H1 (cell line): ENCODE data around the gene SHTN1. TPM values are rescaled to one million over a fixed set of nuclear protein-coding genes. Genes with fewer than 3 reads are reported as not detected.

Experiments
- KDM1A ChIP-seq: fragments of 200-600, 300-600 bp; sonication (generic); IDR thresholded peaks from 2 replicates; pipeline ENCODE4 v1.7.1; 2016; ENCODE audit warnings: mild to moderate bottlenecking, low read length, borderline replicate concordance
- KDM4A ChIP-seq: IDR thresholded peaks from one replicate; pipeline ENCODE4 v1.7.1; 2012; ENCODE audit warnings: low read depth, mild to moderate bottlenecking, moderate library complexity, low read length, inconsistent platforms; ENCODE audit not compliant: severe bottlenecking
- KDM5A ChIP-seq: fragments of 200-600 bp; IDR thresholded peaks from 2 replicates; pipeline ENCODE4 v1.7.1; 2012; ENCODE audit warnings: mild to moderate bottlenecking, low read length, inconsistent platforms, mixed read lengths
- PHF8 ChIP-seq: fragments of 200-600 bp; sonication (generic); conservative IDR thresholded peaks from 2 replicates; pipeline ENCODE4 v1.7.1; 2012; ENCODE audit warnings: low read depth, mild to moderate bottlenecking, inconsistent platforms, low read length, moderate library complexity
- POLR2AphosphoS5 ChIP-seq: IDR thresholded peaks from 2 replicates; pipeline ENCODE4 v1.6.1; 2011; ENCODE audit warnings: low read depth, low read length
- POU5F1 ChIP-seq: IDR thresholded peaks from 2 replicates; pipeline ENCODE4 v1.6.1; 2011; ENCODE audit warnings: low read depth, mild to moderate bottlenecking, low read length, moderate library complexity
- SIRT6 ChIP-seq: IDR thresholded peaks from one replicate; pipeline ENCODE4 v1.7.1; 2012; ENCODE audit warnings: low read length, inconsistent platforms
- polyA plus RNA-seq, 7 experiments: library from polyadenylated mRNA; depleted of rRNA in 3 of 7; stranded (reverse) in 5 of 7; unstranded in 2 of 7; fragments of >200 nt in 5 of 7; fragments of 200-250 nt in 2 of 7; gene quantifications; 1 replicate in 5 of 7; 2 replicates in 1 of 7; 4 replicates in 1 of 7; pipeline versions ENCODE4 v1.2.1 to v1.2.3, GENCODE V29; 2011 to 2013; ENCODE audit warnings: missing spikeins in 2 of 7, mixed read lengths in 2 of 7
- total RNA-seq: library from RNA; stranded (reverse); fragmentation: NEBNext Ultra II Directional; extraction: Animal tissue kit (Norgen Biotek cat#: 25700); gene quantifications from 2 replicates; pipeline ENCODE4 v1.2.1, GENCODE V29; 2021
- TF ChIP-seq, protein P1 (sequence below): fragments of 300-600 bp; sonication (generic); IDR thresholded peaks from 2 replicates; pipeline ENCODE4 v1.7.1; 2012; ENCODE audit warnings: low read length, moderate library complexity, mild to moderate bottlenecking, inconsistent platforms; ENCODE audit not compliant: insufficient replicate concordance
- TF ChIP-seq, protein P2 (sequence below): IDR thresholded peaks from 2 replicates; pipeline ENCODE4 v1.6.1; 2011; ENCODE audit warnings: low read depth, mild to moderate bottlenecking, low read length; ENCODE audit not compliant: insufficient read depth
- TF ChIP-seq, protein P3 (sequence below): IDR thresholded peaks from 2 replicates; pipeline ENCODE4 v1.6.1; 2012; ENCODE audit warnings: inconsistent platforms

SHTN1 gene
- total and polyA plus RNA-seq, 2 of the 8 experiments (the other 6 are each of a cell fraction or from before 2014, with no cell fraction given): 3.3 to 12.7 TPM

DNA sequence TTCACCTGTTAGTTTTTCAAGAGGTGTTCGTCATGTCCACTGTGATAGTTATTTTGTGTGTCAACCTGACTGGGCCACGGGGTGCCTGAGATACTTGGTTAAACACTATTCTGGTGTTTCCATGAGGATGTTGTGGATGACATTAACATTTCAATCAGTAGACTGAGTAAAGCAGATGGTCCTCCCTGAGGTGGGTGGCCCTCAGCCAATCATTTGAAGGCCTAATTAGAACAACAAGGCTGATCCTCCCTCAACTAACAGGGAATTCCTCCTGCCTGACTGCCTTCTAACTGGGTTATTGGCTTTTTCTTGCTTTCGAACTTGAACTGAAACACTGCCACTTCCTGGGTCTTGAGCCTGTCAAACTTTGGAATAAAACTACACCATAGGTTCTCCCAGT is 79.9 kb downstream of the SHTN1 start (continued):
- TF ChIP-seq, protein P1, sequence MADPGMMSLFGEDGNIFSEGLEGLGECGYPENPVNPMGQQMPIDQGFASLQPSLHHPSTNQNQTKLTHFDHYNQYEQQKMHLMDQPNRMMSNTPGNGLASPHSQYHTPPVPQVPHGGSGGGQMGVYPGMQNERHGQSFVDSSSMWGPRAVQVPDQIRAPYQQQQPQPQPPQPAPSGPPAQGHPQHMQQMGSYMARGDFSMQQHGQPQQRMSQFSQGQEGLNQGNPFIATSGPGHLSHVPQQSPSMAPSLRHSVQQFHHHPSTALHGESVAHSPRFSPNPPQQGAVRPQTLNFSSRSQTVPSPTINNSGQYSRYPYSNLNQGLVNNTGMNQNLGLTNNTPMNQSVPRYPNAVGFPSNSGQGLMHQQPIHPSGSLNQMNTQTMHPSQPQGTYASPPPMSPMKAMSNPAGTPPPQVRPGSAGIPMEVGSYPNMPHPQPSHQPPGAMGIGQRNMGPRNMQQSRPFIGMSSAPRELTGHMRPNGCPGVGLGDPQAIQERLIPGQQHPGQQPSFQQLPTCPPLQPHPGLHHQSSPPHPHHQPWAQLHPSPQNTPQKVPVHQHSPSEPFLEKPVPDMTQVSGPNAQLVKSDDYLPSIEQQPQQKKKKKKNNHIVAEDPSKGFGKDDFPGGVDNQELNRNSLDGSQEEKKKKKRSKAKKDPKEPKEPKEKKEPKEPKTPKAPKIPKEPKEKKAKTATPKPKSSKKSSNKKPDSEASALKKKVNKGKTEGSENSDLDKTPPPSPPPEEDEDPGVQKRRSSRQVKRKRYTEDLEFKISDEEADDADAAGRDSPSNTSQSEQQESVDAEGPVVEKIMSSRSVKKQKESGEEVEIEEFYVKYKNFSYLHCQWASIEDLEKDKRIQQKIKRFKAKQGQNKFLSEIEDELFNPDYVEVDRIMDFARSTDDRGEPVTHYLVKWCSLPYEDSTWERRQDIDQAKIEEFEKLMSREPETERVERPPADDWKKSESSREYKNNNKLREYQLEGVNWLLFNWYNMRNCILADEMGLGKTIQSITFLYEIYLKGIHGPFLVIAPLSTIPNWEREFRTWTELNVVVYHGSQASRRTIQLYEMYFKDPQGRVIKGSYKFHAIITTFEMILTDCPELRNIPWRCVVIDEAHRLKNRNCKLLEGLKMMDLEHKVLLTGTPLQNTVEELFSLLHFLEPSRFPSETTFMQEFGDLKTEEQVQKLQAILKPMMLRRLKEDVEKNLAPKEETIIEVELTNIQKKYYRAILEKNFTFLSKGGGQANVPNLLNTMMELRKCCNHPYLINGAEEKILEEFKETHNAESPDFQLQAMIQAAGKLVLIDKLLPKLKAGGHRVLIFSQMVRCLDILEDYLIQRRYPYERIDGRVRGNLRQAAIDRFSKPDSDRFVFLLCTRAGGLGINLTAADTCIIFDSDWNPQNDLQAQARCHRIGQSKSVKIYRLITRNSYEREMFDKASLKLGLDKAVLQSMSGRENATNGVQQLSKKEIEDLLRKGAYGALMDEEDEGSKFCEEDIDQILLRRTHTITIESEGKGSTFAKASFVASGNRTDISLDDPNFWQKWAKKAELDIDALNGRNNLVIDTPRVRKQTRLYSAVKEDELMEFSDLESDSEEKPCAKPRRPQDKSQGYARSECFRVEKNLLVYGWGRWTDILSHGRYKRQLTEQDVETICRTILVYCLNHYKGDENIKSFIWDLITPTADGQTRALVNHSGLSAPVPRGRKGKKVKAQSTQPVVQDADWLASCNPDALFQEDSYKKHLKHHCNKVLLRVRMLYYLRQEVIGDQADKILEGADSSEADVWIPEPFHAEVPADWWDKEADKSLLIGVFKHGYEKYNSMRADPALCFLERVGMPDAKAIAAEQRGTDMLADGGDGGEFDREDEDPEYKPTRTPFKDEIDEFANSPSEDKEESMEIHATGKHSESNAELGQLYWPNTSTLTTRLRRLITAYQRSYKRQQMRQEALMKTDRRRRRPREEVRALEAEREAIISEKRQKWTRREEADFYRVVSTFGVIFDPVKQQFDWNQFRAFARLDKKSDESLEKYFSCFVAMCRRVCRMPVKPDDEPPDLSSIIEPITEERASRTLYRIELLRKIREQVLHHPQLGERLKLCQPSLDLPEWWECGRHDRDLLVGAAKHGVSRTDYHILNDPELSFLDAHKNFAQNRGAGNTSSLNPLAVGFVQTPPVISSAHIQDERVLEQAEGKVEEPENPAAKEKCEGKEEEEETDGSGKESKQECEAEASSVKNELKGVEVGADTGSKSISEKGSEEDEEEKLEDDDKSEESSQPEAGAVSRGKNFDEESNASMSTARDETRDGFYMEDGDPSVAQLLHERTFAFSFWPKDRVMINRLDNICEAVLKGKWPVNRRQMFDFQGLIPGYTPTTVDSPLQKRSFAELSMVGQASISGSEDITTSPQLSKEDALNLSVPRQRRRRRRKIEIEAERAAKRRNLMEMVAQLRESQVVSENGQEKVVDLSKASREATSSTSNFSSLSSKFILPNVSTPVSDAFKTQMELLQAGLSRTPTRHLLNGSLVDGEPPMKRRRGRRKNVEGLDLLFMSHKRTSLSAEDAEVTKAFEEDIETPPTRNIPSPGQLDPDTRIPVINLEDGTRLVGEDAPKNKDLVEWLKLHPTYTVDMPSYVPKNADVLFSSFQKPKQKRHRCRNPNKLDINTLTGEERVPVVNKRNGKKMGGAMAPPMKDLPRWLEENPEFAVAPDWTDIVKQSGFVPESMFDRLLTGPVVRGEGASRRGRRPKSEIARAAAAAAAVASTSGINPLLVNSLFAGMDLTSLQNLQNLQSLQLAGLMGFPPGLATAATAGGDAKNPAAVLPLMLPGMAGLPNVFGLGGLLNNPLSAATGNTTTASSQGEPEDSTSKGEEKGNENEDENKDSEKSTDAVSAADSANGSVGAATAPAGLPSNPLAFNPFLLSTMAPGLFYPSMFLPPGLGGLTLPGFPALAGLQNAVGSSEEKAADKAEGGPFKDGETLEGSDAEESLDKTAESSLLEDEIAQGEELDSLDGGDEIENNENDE: no peak
- TF ChIP-seq POU5F1 (no peak), PHF8 (no peak), SIRT6 (no peak), KDM1A (no peak), POLR2AphosphoS5 (no peak), KDM5A (no peak), KDM4A (no peak)
- TF ChIP-seq, protein P2, sequence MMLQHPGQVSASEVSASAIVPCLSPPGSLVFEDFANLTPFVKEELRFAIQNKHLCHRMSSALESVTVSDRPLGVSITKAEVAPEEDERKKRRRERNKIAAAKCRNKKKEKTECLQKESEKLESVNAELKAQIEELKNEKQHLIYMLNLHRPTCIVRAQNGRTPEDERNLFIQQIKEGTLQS: no peak
- TF ChIP-seq, protein P3, sequence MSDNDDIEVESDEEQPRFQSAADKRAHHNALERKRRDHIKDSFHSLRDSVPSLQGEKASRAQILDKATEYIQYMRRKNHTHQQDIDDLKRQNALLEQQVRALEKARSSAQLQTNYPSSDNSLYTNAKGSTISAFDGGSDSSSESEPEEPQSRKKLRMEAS: no peak
